ENCODE data around the gene IGFBP2. TPM values are rescaled to one million over a fixed set of nuclear protein-coding genes. Genes with fewer than 3 reads are reported as not detected.

IGFBP2 gene
- total and polyA plus RNA-seq, 2 experiments from 2014 or later = 451 to 476 TPM

- H3K27ac ChIP-seq = no peak overlapping the region
- no peak for TF ChIP-seq CTCF (IDR thresholded peaks at IDR 0.05; ENCODE audit: low read depth, low read length)
- DNase-seq (ENCODE audit: low read depth in 1 of 2, low spot score in 1 of 2) = no peak
- H3K9me3 ChIP-seq (ENCODE audit: low read depth) = no peaks in the 10 kb centered on the region
- no peaks in the 10 kb centered on the region for H3K36me3 ChIP-seq
- no peaks in the 10 kb centered on the region for H3K4me1 ChIP-seq (ENCODE audit: low read depth)
- H3K27me3 ChIP-seq = no peaks in the 10 kb centered on the region
- no peak overlapping the region for H3K4me3 ChIP-seq
These were observed 43.4 kb upstream of the IGFBP2 start for GRCh38 chr2:216589791-216590190.

- no peak overlapping the region for H3K4me3 ChIP-seq
- no peaks in the 10 kb centered on the region for H3K27me3 ChIP-seq
- no peak overlapping the region for H3K27ac ChIP-seq
- H3K36me3 ChIP-seq = no peaks in the 10 kb centered on the region
- H3K9me3 ChIP-seq (ENCODE audit: low read depth) = no peaks in the 10 kb centered on the region
- no peaks in the 10 kb centered on the region for H3K4me1 ChIP-seq (ENCODE audit: low read depth)
- TF ChIP-seq CTCF (IDR thresholded peaks at IDR 0.05; ENCODE audit: low read depth, low read length) = peak; percentile 23
- peak in 1 of 2 donors; percentile 80 for DNase-seq (ENCODE audit: low read depth in 1 of 2, low spot score in 1 of 2)
These were observed 42.4 kb upstream of the IGFBP2 start for GRCh38 chr2:216590780-216591179.

GRCh38 chr2:216591480-216591879, 41.7 kb upstream of the IGFBP2 start:
- Histone ChIP-seq H3K9me3 (ENCODE audit: low read depth) (no peaks in the 10 kb centered on the region), H3K4me3 (no peak overlapping the region), H3K27ac (no peak overlapping the region), H3K4me1 (ENCODE audit: low read depth) (no peaks in the 10 kb centered on the region), H3K27me3 (no peaks in the 10 kb centered on the region), H3K36me3 (no peaks in the 10 kb centered on the region)
- no peak for DNase-seq (ENCODE audit: low read depth in 1 of 2, low spot score in 1 of 2)
- TF ChIP-seq CTCF (IDR thresholded peaks at IDR 0.05; ENCODE audit: low read depth, low read length) = no peak

- DNase-seq (ENCODE audit: low read depth in 1 of 2, low spot score in 1 of 2) = no peak
- Histone ChIP-seq H3K4me3 (no peak overlapping the region), H3K4me1 (ENCODE audit: low read depth) (no peaks in the 10 kb centered on the region), H3K27ac (no peak overlapping the region), H3K36me3 (no peaks in the 10 kb centered on the region), H3K27me3 (no peaks in the 10 kb centered on the region), H3K9me3 (ENCODE audit: low read depth) (no peaks in the 10 kb centered on the region)
- no peak for TF ChIP-seq CTCF (IDR thresholded peaks at IDR 0.05; ENCODE audit: low read depth, low read length)
These were observed 39.1 kb upstream of the IGFBP2 start for GRCh38 chr2:216594081-216594480.

GRCh38 chr2:216596236-216596979, 36.8 kb upstream of the IGFBP2 start:
- no peaks in the 10 kb centered on the region for H3K4me1 ChIP-seq (ENCODE audit: low read depth)
- DNase-seq (ENCODE audit: low read depth in 1 of 2, low spot score in 1 of 2) = peak in 1 of 2 donors; percentile 84
- no peak for TF ChIP-seq CTCF (IDR thresholded peaks at IDR 0.05; ENCODE audit: low read depth, low read length)

More at GRCh38 chr2:216596236-216596979, 36.8 kb upstream of the IGFBP2 start:
- H3K27me3 ChIP-seq = no peaks in the 10 kb centered on the region
- no peak overlapping the region for H3K27ac ChIP-seq
- no peaks in the 10 kb centered on the region for H3K36me3 ChIP-seq
- H3K4me3 ChIP-seq = no peak overlapping the region
- no peaks in the 10 kb centered on the region for H3K9me3 ChIP-seq (ENCODE audit: low read depth)

Data from cardiac muscle cell (in vitro differentiated cells and primary cell).